ENCODE measurements around the gene NNAT.
"Not testable (repeated sequence)": the region's sequence is repeated elsewhere in the genome, so short reads cannot be mapped to it uniquely, and the experiment has no call there.

Gene NNAT

DNA sequence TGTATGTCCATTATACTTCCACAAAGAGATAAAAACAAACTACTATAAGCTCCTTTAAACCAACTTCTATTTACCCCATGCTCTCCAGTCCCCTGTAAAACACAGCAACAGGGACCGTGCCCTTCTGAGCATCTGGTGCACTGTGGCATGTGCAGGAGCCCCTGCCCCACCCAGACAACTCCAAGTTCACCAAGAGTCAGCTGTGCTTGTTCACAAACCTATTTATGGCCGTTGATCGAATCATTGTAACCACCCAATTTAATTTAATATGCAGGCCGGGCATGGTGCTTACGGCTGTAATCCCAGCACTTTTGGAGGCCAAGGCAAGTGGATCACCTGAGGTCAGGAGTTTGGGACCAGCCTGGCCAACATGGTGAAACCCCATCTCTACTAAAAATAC lies 20.3 kb downstream of the NNAT start:
- no peak for DNase-seq (ENCODE audit: low read depth)

- no peak for DNase-seq (ENCODE audit: low read depth)
Measured at GRCh38 chr20:37542281-37542680, 21.2 kb downstream of the NNAT start.

GRCh38 chr20:37543828-37544227 lies 22.8 kb downstream of the NNAT start:
- no peak for DNase-seq (ENCODE audit: low read depth)

DNA sequence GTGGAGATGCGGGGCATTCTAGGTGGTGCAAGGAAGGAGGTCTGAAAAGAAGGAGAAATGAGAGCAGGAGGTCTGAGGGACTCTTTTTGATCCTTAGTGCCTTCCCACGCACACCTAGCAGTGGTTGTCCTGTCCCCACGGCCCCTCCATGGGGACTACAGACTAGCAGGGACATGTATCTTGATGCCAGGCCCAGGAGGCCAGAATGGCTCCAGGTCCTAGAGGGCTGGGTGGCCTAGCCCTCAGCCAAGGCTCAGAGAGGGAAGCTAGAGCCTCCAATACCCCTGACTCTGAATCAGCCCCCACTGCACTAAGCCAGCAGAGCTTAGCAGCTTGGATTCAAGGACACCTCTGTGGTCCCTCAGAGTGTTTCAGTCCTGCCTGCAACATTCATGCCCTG lies 23.3 kb downstream of the NNAT start:
- no peak for DNase-seq (ENCODE audit: low read depth)

DNA sequence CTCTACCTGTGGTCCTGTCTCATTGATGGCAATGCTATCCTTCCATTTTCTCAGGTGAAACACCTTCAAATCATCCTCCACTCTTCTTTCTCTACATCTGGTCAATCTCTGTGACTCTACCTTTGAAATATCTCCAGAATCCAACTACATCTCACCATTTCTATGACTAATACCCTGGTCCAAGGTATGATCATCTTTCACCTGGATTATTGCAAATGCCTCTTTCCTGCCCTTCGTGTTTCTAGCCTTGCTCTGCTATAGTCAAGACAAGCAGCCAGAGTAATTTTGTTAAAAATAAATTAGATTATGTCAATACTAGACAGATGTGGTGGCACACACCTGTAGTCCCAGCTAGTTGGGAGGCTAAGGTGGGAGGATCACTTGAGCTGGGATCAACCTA lies 24.5 kb downstream of the NNAT start:
- DNase-seq (ENCODE audit: low read depth), result no peak

- no peak for DNase-seq (ENCODE audit: low read depth)
Measured at GRCh38 chr20:37547912-37548311, 26.9 kb downstream of the NNAT start.

DNA sequence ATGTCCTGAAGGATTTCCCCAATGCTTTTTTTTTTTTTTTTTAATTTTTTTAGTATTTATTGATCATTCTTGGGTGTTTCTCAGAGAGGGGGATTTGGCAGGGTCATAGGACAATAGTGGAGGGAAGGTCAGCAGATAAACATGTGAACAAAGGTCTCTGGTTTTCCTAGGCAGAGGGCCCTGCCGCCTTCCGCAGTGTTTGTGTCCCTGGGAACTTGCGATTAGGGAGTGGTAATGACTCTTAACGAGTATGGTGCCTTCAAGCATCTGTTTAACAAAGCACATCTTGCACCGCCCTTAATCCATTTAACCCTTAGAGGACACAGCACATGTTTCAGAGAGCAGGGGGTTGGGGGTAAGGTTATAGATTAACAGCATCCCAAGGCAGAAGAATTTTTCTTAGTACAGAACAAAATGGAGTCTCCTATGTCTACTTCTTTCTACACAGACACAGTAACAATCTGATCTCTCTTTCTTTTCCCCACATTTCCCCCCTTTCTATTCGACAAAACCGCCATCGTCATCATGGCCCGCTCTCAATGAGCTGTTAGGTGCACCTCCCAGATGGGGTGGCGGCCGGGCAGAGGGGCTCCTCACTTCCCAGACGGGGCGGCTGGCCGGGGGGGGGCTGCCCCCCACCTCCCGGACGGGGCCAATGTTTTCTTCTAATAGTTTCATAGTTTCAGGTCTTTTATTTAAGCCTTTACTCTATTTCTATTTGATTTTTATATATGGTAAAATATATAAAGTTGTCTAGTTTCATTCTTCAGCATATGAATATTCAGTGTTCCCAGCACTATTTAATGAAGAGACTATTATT lies 29.3 kb downstream of the NNAT start:
- DNase-seq (ENCODE audit: low read depth), result not testable (repeated sequence)

DNA sequence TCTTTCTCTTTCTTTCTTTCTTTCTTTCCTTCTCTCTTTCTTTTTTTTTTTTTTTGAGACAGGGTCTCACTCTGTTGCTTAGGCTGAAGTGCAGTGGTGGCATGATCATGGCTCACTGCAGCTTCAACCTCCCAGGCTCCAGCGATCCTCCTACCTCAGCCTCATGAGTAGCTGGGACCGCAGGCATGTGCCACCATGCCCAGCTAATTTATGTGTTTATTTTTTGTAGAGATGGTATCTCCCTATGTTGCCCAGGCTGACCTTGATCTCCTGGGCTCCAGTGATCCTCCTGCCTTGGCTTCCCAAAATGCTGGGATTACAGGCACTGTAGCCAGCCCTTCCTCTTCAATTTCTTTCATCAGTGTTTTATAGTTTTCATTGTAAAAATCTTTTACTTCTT lies 30.6 kb downstream of the NNAT start:
- DNase-seq (ENCODE audit: low read depth), result not testable (repeated sequence)

DNA sequence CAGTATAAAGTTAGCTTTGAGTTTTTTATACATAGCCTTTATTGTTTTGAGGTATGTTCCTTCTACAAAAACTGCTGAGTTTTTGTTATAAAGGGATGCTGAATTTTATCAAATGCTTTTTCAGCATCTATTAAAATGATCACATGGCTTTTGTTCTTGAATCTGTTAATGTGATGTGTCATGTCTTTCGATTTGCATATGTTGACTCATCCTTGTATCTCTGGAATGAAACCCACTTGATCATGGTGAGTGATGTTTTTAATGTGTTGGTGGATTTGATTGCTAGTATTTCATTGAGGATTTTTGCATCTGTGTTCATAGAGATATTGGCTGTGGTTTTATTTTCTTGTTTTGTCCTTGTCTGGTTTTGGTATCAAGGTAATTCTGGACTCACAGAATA lies 31.4 kb downstream of the NNAT start:
- DNase-seq (ENCODE audit: low read depth), result no peak

GRCh38 chr20:37554721-37555298 lies 33.8 kb downstream of the NNAT start:
- not testable (repeated sequence) for DNase-seq (ENCODE audit: low read depth)

- DNase-seq (ENCODE audit: low read depth), result no peak
Measured at GRCh38 chr20:37556538-37556937, 35.5 kb downstream of the NNAT start.

- no peak for DNase-seq (ENCODE audit: low read depth)
Measured at GRCh38 chr20:37558306-37558705, 37.3 kb downstream of the NNAT start.

DNA sequence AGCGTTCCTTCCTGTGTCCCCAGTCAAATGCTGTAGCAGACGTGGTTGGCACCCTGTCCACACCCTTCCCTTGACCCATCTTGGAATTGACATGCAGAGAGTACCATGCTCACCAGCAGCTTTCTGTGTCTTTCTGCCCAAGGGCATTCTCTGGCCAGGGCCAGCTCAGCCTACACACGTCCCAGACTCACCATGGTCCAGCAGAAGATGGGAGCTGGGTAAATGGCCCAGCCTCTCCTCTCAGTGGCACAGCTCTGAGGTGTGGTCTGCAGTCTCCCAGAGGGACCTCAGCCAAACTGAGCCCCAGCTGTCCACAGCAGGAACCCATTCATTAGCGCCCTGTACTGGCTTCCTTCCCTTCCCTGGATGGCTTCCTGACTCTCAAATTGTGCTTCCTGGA lies 37.7 kb downstream of the NNAT start:
- DNase-seq (ENCODE audit: low read depth), result no peak

DNA sequence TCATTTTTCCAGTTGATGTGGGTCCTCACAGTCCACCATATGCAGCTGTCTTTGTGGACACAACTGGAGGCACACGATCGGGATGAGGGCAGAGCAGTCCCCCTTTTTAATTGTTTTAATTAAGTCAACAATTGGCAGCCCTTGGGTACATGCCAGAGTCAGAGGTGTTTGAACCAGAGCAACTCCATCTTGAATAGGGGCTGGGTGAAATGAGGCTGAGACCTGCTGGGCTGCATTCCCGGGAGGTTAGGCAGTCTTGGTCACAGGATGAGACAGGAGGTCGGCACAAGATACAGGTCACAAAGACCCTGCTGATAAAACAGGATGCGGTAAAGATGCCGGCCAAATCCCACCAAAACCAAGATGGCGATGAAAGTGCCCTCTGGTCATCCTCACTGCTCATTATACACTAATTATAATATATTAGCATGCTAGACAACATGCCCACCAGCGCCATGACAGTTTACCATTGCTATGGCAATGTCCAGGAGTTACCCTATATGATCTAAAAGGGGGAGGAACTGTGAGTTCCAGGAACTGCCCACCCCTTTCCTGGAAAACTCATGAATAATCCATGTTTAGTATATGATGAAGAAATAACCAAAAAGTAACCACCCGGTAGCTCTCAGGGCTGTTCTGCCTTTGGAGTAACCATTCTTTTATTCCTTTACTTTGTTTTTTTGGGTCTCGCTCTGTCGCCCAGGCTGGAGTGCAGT lies 38.4 kb downstream of the NNAT start:
- no peak for DNase-seq (ENCODE audit: low read depth)

- DNase-seq (ENCODE audit: low read depth), result no peak
Measured at GRCh38 chr20:37560629-37561028, 39.6 kb downstream of the NNAT start.

- DNase-seq (ENCODE audit: low read depth), result no peak
Measured at GRCh38 chr20:37562695-37563480, 41.8 kb downstream of the NNAT start.

DNA sequence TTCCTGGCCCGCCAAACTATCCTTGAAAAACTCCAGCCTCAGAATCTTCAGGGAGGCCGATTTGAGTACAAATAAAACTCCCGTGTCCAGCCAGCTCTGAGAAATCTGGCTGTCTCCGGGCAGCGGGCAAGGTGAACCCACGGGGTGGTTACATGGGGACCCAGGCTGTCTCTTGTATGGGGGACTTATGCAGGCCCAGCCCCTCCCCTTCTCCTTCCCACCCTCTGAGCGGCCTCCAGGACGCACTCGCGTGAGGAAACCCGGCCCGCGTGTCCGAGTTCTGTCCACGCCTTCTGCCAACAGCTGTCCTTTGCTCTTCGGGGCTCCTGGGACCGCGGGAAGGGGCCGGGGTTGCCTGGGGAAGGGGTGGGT lies 43.0 kb downstream of the NNAT start:
- no peak for DNase-seq (ENCODE audit: low read depth)

DNA sequence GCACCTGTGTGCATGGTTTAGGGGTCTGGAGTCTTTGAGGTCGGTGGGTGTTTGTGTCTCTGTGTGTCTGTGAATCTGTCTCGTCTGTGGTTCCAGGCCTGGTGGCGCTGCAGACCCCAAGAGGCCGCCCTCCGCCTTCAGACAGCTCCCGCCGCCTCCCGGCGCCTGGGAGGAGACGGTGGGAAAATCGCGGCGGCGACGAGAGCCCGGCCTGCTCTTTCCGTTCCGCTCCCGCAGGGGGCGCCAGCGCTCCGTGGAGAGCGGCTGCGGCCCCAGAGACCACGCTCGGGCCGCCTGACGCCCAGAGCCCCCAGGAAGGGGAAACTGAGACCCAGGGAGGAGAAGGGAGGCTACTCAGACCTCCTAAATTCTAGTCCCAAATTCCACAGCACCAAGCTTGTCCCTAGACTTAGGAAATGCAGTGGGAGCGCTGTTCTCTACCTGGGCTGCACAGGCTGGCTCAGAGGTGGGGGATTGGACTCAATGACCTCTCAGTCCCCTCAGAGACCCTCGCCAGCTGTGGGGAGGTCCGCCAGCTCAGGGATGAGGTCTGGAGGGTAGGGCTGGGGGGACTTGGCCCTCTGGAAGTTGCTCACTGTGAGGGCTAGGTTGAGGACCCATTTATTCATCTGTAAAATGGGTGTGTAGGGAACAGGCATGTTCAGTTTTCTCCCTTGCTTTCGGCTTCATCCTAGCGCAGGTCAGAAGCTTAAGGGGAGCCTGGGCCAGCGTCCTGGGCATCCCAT lies 43.5 kb downstream of the NNAT start:
- peak; percentile 4 for DNase-seq (ENCODE audit: low read depth)

- DNase-seq (ENCODE audit: low read depth), result no peak
Measured at GRCh38 chr20:37565134-37565811, 44.2 kb downstream of the NNAT start.

DNA sequence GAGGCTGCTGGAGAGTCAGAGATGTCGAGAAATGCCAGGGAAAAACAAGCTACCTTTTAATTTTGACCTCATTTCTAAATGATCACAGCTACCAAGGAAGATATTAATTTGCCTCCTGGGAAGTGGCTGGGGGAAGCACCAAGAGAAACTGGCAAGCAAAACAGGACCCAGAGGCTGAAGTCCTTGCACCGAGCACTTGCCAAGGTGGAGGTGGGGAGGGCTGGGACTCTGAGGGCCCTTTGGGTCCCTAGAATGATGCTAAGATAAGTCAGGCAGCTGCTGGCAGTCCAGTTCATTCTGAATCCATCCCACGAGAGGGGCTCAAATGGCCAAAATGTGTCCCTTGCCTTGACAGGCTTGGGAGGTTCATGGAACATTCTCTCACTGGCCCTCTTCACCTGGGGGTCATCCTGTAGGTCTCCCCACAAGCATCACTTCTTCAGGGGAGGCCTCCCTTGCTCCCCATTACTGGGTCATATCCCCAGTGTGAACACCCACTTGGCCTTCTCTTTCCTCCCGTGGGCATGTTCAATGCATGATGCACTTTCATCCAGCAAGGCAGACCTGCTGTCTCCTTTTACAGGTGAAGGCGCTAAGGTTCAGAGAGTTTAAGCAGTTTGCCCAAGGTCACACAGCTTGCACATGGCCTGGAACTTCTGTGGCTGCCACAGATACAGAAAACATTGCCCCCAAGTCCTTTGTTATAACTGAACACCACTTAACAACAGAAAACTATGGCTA lies 45.7 kb downstream of the NNAT start:
- no peak for DNase-seq (ENCODE audit: low read depth)

- DNase-seq (ENCODE audit: low read depth), result no peak
Measured at GRCh38 chr20:37567331-37567665, 46.2 kb downstream of the NNAT start.
